ENCODE data around the gene ARID1B. TPM values are rescaled to one million over a fixed set of nuclear protein-coding genes. Genes with fewer than 3 reads are reported as not detected.
A peak's percentile ranks its signal among the peaks of the same experiment; 100 is the strongest.

The ARID1B gene
- total and polyA plus RNA-seq, 10 donors = 17.7 to 223 (median 141) TPM

DNA sequence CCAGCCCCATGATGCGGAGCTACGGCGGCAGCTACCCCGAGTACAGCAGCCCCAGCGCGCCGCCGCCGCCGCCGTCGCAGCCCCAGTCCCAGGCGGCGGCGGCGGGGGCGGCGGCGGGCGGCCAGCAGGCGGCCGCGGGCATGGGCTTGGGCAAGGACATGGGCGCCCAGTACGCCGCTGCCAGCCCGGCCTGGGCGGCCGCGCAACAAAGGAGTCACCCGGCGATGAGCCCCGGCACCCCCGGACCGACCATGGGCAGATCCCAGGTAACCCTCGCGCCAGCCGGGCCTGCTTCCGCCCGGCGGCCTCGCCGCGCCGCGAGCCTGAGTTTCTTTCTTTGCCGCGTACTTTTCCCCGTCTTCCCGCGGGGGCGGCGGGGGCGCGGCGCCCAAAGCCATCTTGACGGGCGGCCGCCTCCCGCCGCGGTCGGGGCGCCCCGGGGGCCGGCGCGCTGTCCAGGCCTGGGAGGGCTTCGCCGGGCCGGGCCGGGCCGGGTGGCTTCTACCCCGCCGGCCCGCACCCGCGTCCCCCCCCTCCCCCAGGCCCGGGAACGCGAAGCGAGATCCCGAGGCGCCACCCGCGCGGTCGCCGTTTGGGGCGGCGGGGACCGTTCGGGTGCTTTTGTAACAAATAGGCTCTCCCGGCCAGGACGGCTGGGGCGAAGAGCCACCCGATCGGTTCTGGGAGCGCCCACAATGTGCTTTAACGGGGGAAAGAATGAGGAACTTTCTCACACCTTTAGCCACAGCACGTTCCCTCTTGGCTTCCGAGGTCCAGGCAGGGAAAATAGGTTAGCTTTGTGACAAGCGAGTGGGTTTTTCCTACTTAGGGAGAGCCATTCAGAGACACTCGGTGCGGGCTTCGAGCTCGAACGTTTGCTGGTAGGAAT lies 2.3 kb downstream of the ARID1B start:
- peak overlapping the region; percentile 65 to 90 (median 72) for H3K4me3 ChIP-seq
- H3K36me3 ChIP-seq = no peaks in the 10 kb centered on the region
- DNase-seq = peak; percentile 89
- no peaks in the 10 kb centered on the region for H3K9me3 ChIP-seq
- TF ChIP-seq POLR2A (IDR thresholded peaks at IDR 0.05) = no peak
- TF ChIP-seq, protein P1, sequence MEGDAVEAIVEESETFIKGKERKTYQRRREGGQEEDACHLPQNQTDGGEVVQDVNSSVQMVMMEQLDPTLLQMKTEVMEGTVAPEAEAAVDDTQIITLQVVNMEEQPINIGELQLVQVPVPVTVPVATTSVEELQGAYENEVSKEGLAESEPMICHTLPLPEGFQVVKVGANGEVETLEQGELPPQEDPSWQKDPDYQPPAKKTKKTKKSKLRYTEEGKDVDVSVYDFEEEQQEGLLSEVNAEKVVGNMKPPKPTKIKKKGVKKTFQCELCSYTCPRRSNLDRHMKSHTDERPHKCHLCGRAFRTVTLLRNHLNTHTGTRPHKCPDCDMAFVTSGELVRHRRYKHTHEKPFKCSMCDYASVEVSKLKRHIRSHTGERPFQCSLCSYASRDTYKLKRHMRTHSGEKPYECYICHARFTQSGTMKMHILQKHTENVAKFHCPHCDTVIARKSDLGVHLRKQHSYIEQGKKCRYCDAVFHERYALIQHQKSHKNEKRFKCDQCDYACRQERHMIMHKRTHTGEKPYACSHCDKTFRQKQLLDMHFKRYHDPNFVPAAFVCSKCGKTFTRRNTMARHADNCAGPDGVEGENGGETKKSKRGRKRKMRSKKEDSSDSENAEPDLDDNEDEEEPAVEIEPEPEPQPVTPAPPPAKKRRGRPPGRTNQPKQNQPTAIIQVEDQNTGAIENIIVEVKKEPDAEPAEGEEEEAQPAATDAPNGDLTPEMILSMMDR (IDR thresholded peaks at IDR 0.05 in 8 of 11, conservative IDR thresholded peaks at IDR 0.05 in 3 of 11) = peak in 1 of 11 experiments; percentile 21
- peak in 2 of 3 donors; percentile 69 to 81 for TF ChIP-seq POLR2AphosphoS5 (IDR thresholded peaks at IDR 0.05)
- H3K27ac ChIP-seq = peak overlapping the region; percentile 85 to 98 (median 98)
- no peaks in the 10 kb centered on the region for H3K27me3 ChIP-seq (replicated peaks in 1 of 7)
- intact Hi-C loops (cut with DNase I; ENCODE audit: low total_unique reads) = loop anchor here (5.0 kb wide), 2 partner anchors 92 to 238 kb away; no protein-coding TSS in a partner anchor
- WGBS, 5 donors = 0 to 1% (median 0%) methylated on average over 9 to 108 of the region's 108 CpGs
- H3K4me1 ChIP-seq = peaks cover 20 to 72% (median 60%) of the 10 kb centered on the region in 6 donors

- Histone ChIP-seq H3K27ac (peak overlapping the region; percentile 85 to 98 (median 98)), H3K4me3 (peak overlapping the region; percentile 65 to 90 (median 72)), H3K36me3 (peaks cover 0 to 2% (median 0%) of the 10 kb centered on the region in 6 donors), H3K4me1 (peaks cover 20 to 72% (median 63%) of the 10 kb centered on the region in 6 donors), H3K9me3 (no peaks in the 10 kb centered on the region), H3K27me3 (replicated peaks in 1 of 7) (no peaks in the 10 kb centered on the region)
- intact Hi-C loops (cut with DNase I; ENCODE audit: low total_unique reads) = loop anchor here (5.0 kb wide), 1 partner anchor 237 kb away; no protein-coding TSS in a partner anchor
- TF ChIP-seq POLR2AphosphoS5 (IDR thresholded peaks at IDR 0.05) = peak in 1 of 3 donors; percentile 74
- no peak for TF ChIP-seq POLR2A (IDR thresholded peaks at IDR 0.05)
- DNase-seq = no peak
- 0 to 1% (median 0%) methylated on average over 9 of the region's 9 CpGs for WGBS, 5 donors
Observed at GRCh38 chr6:156780102-156780641, 3.0 kb downstream of the ARID1B start.

DNA sequence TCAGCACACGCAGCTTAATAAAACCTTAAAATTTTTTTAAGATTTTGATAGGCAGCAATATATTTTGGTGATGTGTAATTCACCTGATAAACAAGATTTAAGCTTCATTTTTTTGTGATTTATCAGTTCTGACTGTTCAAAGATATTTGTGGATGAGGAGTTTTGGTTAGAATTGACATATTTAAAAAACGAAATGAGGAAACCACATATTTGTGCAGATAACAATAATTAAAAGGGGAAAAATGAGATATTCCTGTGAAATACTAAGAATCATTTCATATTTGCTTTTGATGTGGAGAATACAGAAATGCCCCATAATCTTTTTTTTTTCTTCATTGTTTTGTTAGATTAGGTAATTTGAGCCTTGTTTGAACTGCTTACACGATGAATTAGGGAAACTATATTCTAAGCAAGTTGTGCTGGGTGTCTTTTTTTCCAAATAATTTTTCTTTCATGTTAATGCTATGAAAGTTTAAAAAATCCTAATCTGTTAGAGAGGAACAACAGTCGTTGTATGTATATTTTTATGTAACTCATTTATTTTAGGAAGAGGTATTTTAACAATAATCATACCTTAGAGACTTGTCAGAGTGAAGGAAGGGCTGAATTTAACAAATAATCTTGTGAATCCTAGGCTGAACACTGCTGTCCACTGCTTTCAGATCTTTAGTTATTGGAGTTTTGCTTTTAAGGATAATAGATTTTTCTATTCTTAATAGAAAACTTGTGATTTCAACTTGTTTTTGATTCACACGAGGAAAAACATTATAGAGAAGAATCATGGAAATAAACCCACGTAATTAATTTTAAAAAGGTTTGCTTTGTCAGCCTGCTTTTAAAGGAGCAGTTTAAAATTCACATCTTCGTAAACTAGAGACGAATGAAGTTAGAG lies 4.0 kb downstream of the ARID1B start:
- peaks cover 20 to 72% (median 64%) of the 10 kb centered on the region in 6 donors for H3K4me1 ChIP-seq
- H3K4me3 ChIP-seq = peak overlapping the region; percentile 65 to 90 (median 72)
- H3K27me3 ChIP-seq (replicated peaks in 1 of 7) = no peaks in the 10 kb centered on the region
- WGBS, 5 donors = 6 to 9% (median 7%) methylated on average over 8 of the region's 8 CpGs
- TF ChIP-seq POLR2AphosphoS5 (IDR thresholded peaks at IDR 0.05) = no peak
- TF ChIP-seq POLR2A (IDR thresholded peaks at IDR 0.05) = no peak
- TF ChIP-seq, protein P1 (IDR thresholded peaks at IDR 0.05 in 8 of 11, conservative IDR thresholded peaks at IDR 0.05 in 3 of 11) = no peak
- H3K9me3 ChIP-seq = no peaks in the 10 kb centered on the region
- no peak for DNase-seq
- H3K27ac ChIP-seq = peak overlapping the region; percentile 6 to 98 (median 98)
- intact Hi-C loops (cut with DNase I; ENCODE audit: low total_unique reads) = loop anchor here (5.0 kb wide), 1 partner anchor 236 kb away; no protein-coding TSS in a partner anchor
- H3K36me3 ChIP-seq = peaks cover 0 to 10% (median 0%) of the 10 kb centered on the region in 6 donors
